ENCODE data around the gene MEGF8. TPM values are rescaled to one million over a fixed set of nuclear protein-coding genes. Genes with fewer than 3 reads are reported as not detected.

Gene MEGF8
- total RNA-seq, 2 experiments from 2014 or later = 5.2 to 5.3 TPM

DNA sequence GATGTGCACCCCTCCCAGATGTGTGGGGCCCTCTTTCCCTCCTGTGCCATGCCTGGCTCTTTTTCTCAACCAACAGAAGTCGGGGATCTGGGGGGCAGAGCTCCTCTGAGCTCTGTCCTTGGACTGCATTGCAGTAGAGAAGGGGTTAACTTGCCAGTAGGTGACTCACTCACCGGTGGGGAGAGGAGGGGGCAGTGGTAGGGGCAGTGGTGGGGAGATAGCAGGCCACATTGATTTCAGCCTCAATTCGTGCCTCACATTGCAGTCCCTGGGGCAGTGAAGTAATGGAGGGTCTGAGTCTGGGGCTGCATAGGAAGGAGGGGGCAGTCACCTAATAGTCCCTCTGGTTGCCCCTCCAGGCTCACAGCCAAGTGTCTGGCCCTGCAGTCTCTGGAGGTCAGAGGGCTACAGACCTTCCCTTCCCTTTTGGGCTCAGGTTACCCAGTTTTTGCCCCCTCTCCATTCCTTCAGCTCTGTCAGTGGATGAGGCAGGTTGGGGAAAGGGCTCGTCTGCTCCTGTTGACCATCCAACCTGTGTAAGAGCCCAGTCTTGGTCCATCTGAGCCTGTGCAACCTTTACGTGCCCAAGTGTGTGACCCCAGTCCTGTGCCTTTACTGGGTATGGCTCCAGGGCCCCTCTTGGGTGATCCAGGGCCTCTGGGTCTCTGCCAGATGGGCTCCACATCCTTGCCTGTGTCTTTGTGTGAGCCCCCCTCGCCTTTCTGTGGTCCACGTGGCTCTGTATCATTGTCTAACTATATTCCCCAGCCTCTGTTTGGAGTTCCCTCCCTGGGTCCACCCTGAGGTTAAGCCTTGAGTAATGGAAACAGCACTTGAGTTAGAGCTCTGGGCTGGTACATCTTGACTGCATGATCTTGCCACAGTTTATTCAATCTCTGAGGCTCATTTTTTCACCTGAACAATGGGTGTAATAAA is 43.3 kb upstream of the MEGF8 start:
- Mint-ChIP-seq H3K27ac (no peak overlapping the region), H3K36me3 (ENCODE audit: low read depth) (peaks cover 2% of the 10 kb centered on the region), H3K4me1 (peaks cover 51% of the 10 kb centered on the region), H3K4me3 (no peak overlapping the region), H3K9me3 (ENCODE audit: low read depth) (no peaks in the 10 kb centered on the region), H3K27me3 (no peaks in the 10 kb centered on the region)
- CTCF ChIA-PET = interaction anchor here (0.7 to 2.5 kb wide), 3 partner anchors 12 to 90 kb away, joined by 3 to 8 read pairs (median 6); no protein-coding TSS in a partner anchor
- ATAC-seq (no peak), DNase-seq (peak; percentile 37)
- POLR2A ChIA-PET = interaction anchor here (1.3 to 2.1 kb wide), 2 partner anchors 12 to 20 kb away, joined by 4 to 11 read pairs; partner anchors contain the start of gene PAFAH1B3
- intact Hi-C loops (cut with DNase I, micrococcal nuclease) = loop anchor here (2.0 to 5.0 kb wide), 6 partner anchors 85 to 1020 kb away; partner anchors contain the start of genes ARHGEF1 (in 1 of the 2), HNRNPUL1 (in 1 of the 2), POU2F2 (in 1 of the 2) and ZNF574 (in 1 of the 2)

- H3K27me3 Mint-ChIP-seq = no peaks in the 10 kb centered on the region
- intact Hi-C loops (cut with DNase I, micrococcal nuclease) = loop anchor here (1.0 to 5.0 kb wide), 15 partner anchors 15 to 1021 kb away; partner anchors contain the start of genes ERF (in 2 of the 2), ZNF574 (in 2 of the 2), ARHGEF1 (in 1 of the 2) and DEDD2 (in 1 of the 2)
- no peak overlapping the region for H3K4me3 Mint-ChIP-seq
- H3K36me3 Mint-ChIP-seq (ENCODE audit: low read depth) = no peaks in the 10 kb centered on the region
- H3K27ac Mint-ChIP-seq = no peak overlapping the region
- ATAC-seq (no peak), DNase-seq (no peak)
- ChIA-PET CTCF (interaction anchor here (0.5 to 2.5 kb wide), 4 partner anchors 13 to 207 kb away, joined by 3 to 8 read pairs (median 4); partner anchors contain the start of gene ZNF574), POLR2A (interaction anchor here (1.3 to 2.1 kb wide), 2 partner anchors 12 to 20 kb away, joined by 4 to 11 read pairs; partner anchors contain the start of gene PAFAH1B3)
- H3K4me1 Mint-ChIP-seq = peaks cover 45% of the 10 kb centered on the region
- H3K9me3 Mint-ChIP-seq (ENCODE audit: low read depth) = no peaks in the 10 kb centered on the region
Observed at GRCh38 chr19:42282819-42283187, 42.6 kb upstream of the MEGF8 start.

GRCh38 chr19:42283188-42284065 is 42.0 kb upstream of the MEGF8 start:
- Mint-ChIP-seq H3K4me3 (no peak overlapping the region), H3K9me3 (ENCODE audit: low read depth) (no peaks in the 10 kb centered on the region), H3K4me1 (peaks cover 41% of the 10 kb centered on the region), H3K27ac (no peak overlapping the region), H3K27me3 (no peaks in the 10 kb centered on the region), H3K36me3 (ENCODE audit: low read depth) (peaks cover 2% of the 10 kb centered on the region)
- ChIA-PET CTCF (interaction anchor here (0.5 to 2.5 kb wide), 5 partner anchors 13 to 207 kb away, joined by 3 to 8 read pairs (median 3); partner anchors contain the start of gene ZNF574), POLR2A (interaction anchor here (1.3 to 2.1 kb wide), 2 partner anchors 13 to 19 kb away, joined by 4 to 11 read pairs; partner anchors contain the start of gene PAFAH1B3)
- ATAC-seq (peak; percentile 62), DNase-seq (peak; percentile 98)
- intact Hi-C loops (cut with DNase I, micrococcal nuclease) = loop anchor here (1.0 to 5.0 kb wide), 15 partner anchors 15 to 1021 kb away; partner anchors contain the start of genes ERF (in 2 of the 2), ZNF574 (in 2 of the 2), ARHGEF1 (in 1 of the 2) and DEDD2 (in 1 of the 2)

- H3K27ac Mint-ChIP-seq = no peak overlapping the region
- intact Hi-C loops (cut with DNase I, micrococcal nuclease) = loop anchor here (5.0 kb wide), 5 partner anchors 87 to 1022 kb away; partner anchors contain the start of genes ARHGEF1 (in 1 of the 2), HNRNPUL1 (in 1 of the 2) and ZNF574 (in 1 of the 2)
- no peaks in the 10 kb centered on the region for H3K9me3 Mint-ChIP-seq (ENCODE audit: low read depth)
- no peak overlapping the region for H3K4me3 Mint-ChIP-seq
- CTCF ChIA-PET = interaction anchor here (0.7 to 1.4 kb wide), 3 partner anchors 19 to 39 kb away, joined by 3 read pairs; partner anchors contain the start of gene PAFAH1B3
- POLR2A ChIA-PET = interaction anchor here (0.9 kb wide), 1 partner anchor 14 kb away, joined by 3 read pairs; no protein-coding TSS in a partner anchor
- ATAC-seq = peak; percentile 21
- DNase-seq = peak; percentile 91
- peaks cover 3% of the 10 kb centered on the region for H3K36me3 Mint-ChIP-seq (ENCODE audit: low read depth)
- H3K4me1 Mint-ChIP-seq = peaks cover 34% of the 10 kb centered on the region
- H3K27me3 Mint-ChIP-seq = no peaks in the 10 kb centered on the region
Observed at GRCh38 chr19:42284066-42284501, 41.4 kb upstream of the MEGF8 start.

GRCh38 chr19:42284591-42285341 is 40.7 kb upstream of the MEGF8 start:
- peak overlapping the region; percentile 74 for H3K27ac Mint-ChIP-seq
- peak overlapping the region; percentile 80 for H3K4me3 Mint-ChIP-seq
- ATAC-seq = no peak
- intact Hi-C loops (cut with DNase I, micrococcal nuclease) = loop anchor here (5.0 kb wide), 5 partner anchors 87 to 1022 kb away; partner anchors contain the start of genes ARHGEF1 (in 1 of the 2), HNRNPUL1 (in 1 of the 2) and ZNF574 (in 1 of the 2)
- H3K4me1 Mint-ChIP-seq = peaks cover 28% of the 10 kb centered on the region
- no peaks in the 10 kb centered on the region for H3K27me3 Mint-ChIP-seq
- POLR2A ChIA-PET = interaction anchor here (0.5 to 1.1 kb wide), 6 partner anchors 14 to 161 kb away, joined by 3 to 4 read pairs (median 3); partner anchors contain the start of gene GSK3A
- DNase-seq = peak; percentile 52
- CTCF ChIA-PET = interaction anchor here (0.7 to 1.4 kb wide), 4 partner anchors 12 to 40 kb away, joined by 3 to 5 read pairs (median 3); partner anchors contain the start of gene PAFAH1B3
- H3K9me3 Mint-ChIP-seq (ENCODE audit: low read depth) = no peaks in the 10 kb centered on the region
- H3K36me3 Mint-ChIP-seq (ENCODE audit: low read depth) = peaks cover 4% of the 10 kb centered on the region

GRCh38 chr19:42285541-42285941 is 39.9 kb upstream of the MEGF8 start:
- peak; percentile 11 for DNase-seq
- Mint-ChIP-seq H3K9me3 (ENCODE audit: low read depth) (no peaks in the 10 kb centered on the region), H3K4me1 (peaks cover 28% of the 10 kb centered on the region), H3K36me3 (ENCODE audit: low read depth) (peaks cover 7% of the 10 kb centered on the region), H3K27me3 (no peaks in the 10 kb centered on the region), H3K27ac (peak overlapping the region; percentile 38), H3K4me3 (peak overlapping the region; percentile 80)
- CTCF ChIA-PET = interaction anchor here (1.2 kb wide), 1 partner anchor 11 kb away, joined by 5 read pairs; no protein-coding TSS in a partner anchor
- POLR2A ChIA-PET = interaction anchor here (0.5 to 1.1 kb wide), 5 partner anchors 15 to 162 kb away, joined by 3 to 4 read pairs (median 3); partner anchors contain the start of gene GSK3A
- no peak for ATAC-seq
- intact Hi-C loops (cut with DNase I, micrococcal nuclease) = no loop called here

GRCh38 chr19:42285988-42286348 is 39.5 kb upstream of the MEGF8 start:
- POLR2A ChIA-PET = interaction anchor here (1.1 kb wide), 1 partner anchor 15 kb away, joined by 3 read pairs; no protein-coding TSS in a partner anchor
- CTCF ChIA-PET = interaction anchor here (1.2 kb wide), 1 partner anchor 10 kb away, joined by 5 read pairs; no protein-coding TSS in a partner anchor
- H3K27me3 Mint-ChIP-seq = no peaks in the 10 kb centered on the region
- intact Hi-C loops (cut with DNase I, micrococcal nuclease) = no loop called here
- DNase-seq = peak; percentile 5
- no peaks in the 10 kb centered on the region for H3K9me3 Mint-ChIP-seq (ENCODE audit: low read depth)
- H3K27ac Mint-ChIP-seq = peak overlapping the region; percentile 38
- peaks cover 7% of the 10 kb centered on the region for H3K36me3 Mint-ChIP-seq (ENCODE audit: low read depth)
- H3K4me1 Mint-ChIP-seq = peaks cover 28% of the 10 kb centered on the region
- peak overlapping the region; percentile 80 for H3K4me3 Mint-ChIP-seq
- no peak for ATAC-seq

GRCh38 chr19:42286349-42287016 is 39.0 kb upstream of the MEGF8 start:
- ChIA-PET CTCF (no interaction called here), POLR2A (no interaction called here)
- intact Hi-C loops (cut with DNase I, micrococcal nuclease) = no loop called here
- Mint-ChIP-seq H3K9me3 (ENCODE audit: low read depth) (no peaks in the 10 kb centered on the region), H3K36me3 (ENCODE audit: low read depth) (peaks cover 7% of the 10 kb centered on the region), H3K27ac (peak overlapping the region; percentile 38), H3K4me1 (peaks cover 25% of the 10 kb centered on the region), H3K27me3 (no peaks in the 10 kb centered on the region), H3K4me3 (no peak overlapping the region)
- ATAC-seq (no peak), DNase-seq (peak; percentile 14)

DNA sequence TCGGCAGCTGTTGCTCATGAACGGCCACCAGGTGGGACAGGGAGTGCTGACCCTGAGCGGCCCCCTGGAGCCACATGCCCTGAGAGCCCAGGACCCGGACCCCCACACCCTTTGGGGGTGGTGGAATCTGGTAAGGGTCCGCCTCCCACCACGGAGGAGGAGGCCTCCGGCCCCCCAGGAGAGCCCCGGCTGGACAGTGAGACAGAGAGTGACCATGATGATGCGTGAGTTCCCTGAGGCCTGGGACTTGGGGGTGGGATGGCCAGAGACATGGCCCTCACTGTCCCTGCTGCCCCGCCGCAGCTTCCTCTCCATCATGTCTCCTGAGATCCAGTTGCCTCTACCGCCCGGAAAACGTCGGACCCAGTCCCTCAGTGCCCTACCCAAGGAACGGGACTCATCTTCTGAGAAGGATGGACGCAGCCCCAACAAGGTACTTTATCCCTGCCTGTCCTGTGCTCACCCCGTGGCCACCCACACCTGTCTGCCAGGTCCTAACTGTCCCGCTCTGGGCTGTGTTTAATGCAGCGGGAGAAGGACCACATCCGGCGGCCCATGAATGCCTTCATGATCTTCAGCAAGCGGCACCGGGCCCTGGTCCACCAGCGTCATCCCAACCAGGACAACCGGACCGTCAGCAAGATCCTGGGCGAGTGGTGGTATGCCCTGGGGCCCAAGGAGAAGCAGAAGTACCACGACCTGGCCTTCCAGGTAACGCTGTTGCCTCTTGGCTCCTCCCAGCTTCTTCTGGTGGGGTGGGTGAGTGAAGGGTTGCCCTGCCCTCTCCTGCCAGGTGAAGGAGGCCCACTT is 38.2 kb upstream of the MEGF8 start:
- Mint-ChIP-seq H3K4me3 (no peak overlapping the region), H3K4me1 (peaks cover 18% of the 10 kb centered on the region), H3K27ac (no peak overlapping the region), H3K27me3 (no peaks in the 10 kb centered on the region), H3K9me3 (ENCODE audit: low read depth) (no peaks in the 10 kb centered on the region), H3K36me3 (ENCODE audit: low read depth) (peaks cover 12% of the 10 kb centered on the region)
- ChIA-PET CTCF (interaction anchor here (0.7 to 1.0 kb wide), 2 partner anchors 9 to 17 kb away, joined by 3 read pairs; no protein-coding TSS in a partner anchor), POLR2A (no interaction called here)
- DNase-seq (peak; percentile 6), ATAC-seq (no peak)
- intact Hi-C loops (cut with DNase I, micrococcal nuclease) = no loop called here

Data from activated CD4-positive, alpha-beta T cell treated with anti-CD3 and anti-CD28 coated beads for 36 hours (primary cell).